NCI-H774 (cell line): ENCODE results near the gene TMEM191C.
"Not testable (repeated sequence)": the region's sequence is repeated elsewhere in the genome, so short reads cannot be mapped to it uniquely, and the experiment has no call there.

Experiments
- DNase-seq: peaks from one replicate; lab custom pipeline; 2025; lab: John Stamatoyannopoulos, UW

The TMEM191C gene

GRCh38 chr22:21473664-21474063, 6.5 kb downstream of the TMEM191C start:
- DNase-seq: not testable (repeated sequence)

GRCh38 chr22:21484039-21484438, 16.9 kb downstream of the TMEM191C start:
- DNase-seq: not testable (repeated sequence)

- not testable (repeated sequence) for DNase-seq
Observed at GRCh38 chr22:21487723-21488122, 20.5 kb downstream of the TMEM191C start.

- not testable (repeated sequence) for DNase-seq
Observed at GRCh38 chr22:21489149-21489680, 22.0 kb downstream of the TMEM191C start.

GRCh38 chr22:21490556-21490955, 23.4 kb downstream of the TMEM191C start:
- not testable (repeated sequence) for DNase-seq

- not testable (repeated sequence) for DNase-seq
Observed at GRCh38 chr22:21492271-21492670, 25.1 kb downstream of the TMEM191C start.

- DNase-seq: not testable (repeated sequence)
Observed at GRCh38 chr22:21493789-21494782, 26.9 kb downstream of the TMEM191C start.

GRCh38 chr22:21497984-21498383, 30.8 kb downstream of the TMEM191C start:
- not testable (repeated sequence) for DNase-seq

- DNase-seq: not testable (repeated sequence)
Observed at GRCh38 chr22:21498489-21498888, 31.3 kb downstream of the TMEM191C start.

- DNase-seq: not testable (repeated sequence)
Observed at GRCh38 chr22:21499623-21500506, 32.7 kb downstream of the TMEM191C start.

GRCh38 chr22:21510397-21510796, 43.2 kb downstream of the TMEM191C start:
- not testable (repeated sequence) for DNase-seq

GRCh38 chr22:21512022-21512421, 44.8 kb downstream of the TMEM191C start:
- not testable (repeated sequence) for DNase-seq

- DNase-seq: not testable (repeated sequence)
Observed at GRCh38 chr22:21514117-21514516, 46.9 kb downstream of the TMEM191C start.

GRCh38 chr22:21515234-21515633, 48.0 kb downstream of the TMEM191C start:
- DNase-seq: not testable (repeated sequence)

GRCh38 chr22:21516522-21516921, 49.3 kb downstream of the TMEM191C start:
- DNase-seq: not testable (repeated sequence)

- DNase-seq: not testable (repeated sequence)
Observed at GRCh38 chr22:21516970-21517764, 50.0 kb downstream of the TMEM191C start.
